OCI-LY1 (cell line): Measurements from ENCODE around the gene ERBB4.

Source experiments
- CTCF ChIP-seq: fragments of 200-600 bp; sonication (generic), shearing (Covaris generic); IDR thresholded peaks from 2 replicates; pipeline ENCODE4 v1.5.1; 2017; ENCODE audit warnings: mild to moderate bottlenecking, antibody characterized with exemption, low read length, moderate library complexity, mixed read lengths
- EZH2 ChIP-seq: fragments of 200-600 bp; sonication (generic), shearing (Covaris generic); IDR thresholded peaks from 2 replicates; pipeline ENCODE4 v1.8.0; 2017; ENCODE audit warnings: borderline replicate concordance, mixed run types, mild to moderate bottlenecking, antibody characterized with exemption, low read length, moderate library complexity, mixed read lengths

DNA sequence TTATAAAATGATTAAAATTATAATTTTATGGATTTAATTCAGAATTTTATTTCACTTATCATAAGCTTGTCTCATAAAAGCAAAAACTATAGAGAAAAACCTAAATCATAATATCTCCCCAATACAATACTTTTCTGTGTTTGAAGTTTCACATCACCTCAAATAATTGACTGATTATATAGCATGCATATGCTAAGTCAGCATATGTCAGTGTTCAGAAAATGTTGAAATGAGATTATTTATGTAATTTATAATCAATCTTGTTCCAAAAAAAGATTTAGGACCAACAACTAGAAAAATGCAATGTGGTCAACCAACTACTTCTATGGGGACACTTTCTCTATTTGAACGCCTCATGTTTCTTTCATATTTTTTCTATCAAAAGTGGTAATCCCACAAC lies 1079.6 kb downstream of the ERBB4 start:
- TF ChIP-seq CTCF, result no peak
- no peak for TF ChIP-seq EZH2
